IPS-15b (cell line): ENCODE measurements around the gene KCMF1.

Source experiments
- H3K27me3 ChIP-seq: one replicate; pipeline ENCODE4 v1.6.1; 2013; ENCODE audit warnings: low read length; ENCODE audit not compliant: control insufficient read depth, insufficient read depth
- H3K36me3 ChIP-seq: one replicate; pipeline ENCODE4 v1.6.1; 2013; ENCODE audit warnings: low read length; ENCODE audit not compliant: control insufficient read depth, insufficient read depth
- H3K4me1 ChIP-seq: one replicate; pipeline ENCODE4 v1.6.1; 2013; ENCODE audit warnings: mild to moderate bottlenecking, low read length; ENCODE audit not compliant: control insufficient read depth, insufficient read depth
- H3K4me3 ChIP-seq: one replicate; pipeline ENCODE4 v1.5.1; 2013; ENCODE audit warnings: low read depth, low read length
- H3K9ac ChIP-seq: one replicate; pipeline ENCODE4 v1.6.1; 2013; ENCODE audit warnings: low read depth, mild to moderate bottlenecking, low read length
- H3K9me3 ChIP-seq: one replicate; pipeline ENCODE4 v1.6.1; 2013; ENCODE audit warnings: mild to moderate bottlenecking, low read length; ENCODE audit not compliant: control insufficient read depth, insufficient read depth

The KCMF1 gene

DNA sequence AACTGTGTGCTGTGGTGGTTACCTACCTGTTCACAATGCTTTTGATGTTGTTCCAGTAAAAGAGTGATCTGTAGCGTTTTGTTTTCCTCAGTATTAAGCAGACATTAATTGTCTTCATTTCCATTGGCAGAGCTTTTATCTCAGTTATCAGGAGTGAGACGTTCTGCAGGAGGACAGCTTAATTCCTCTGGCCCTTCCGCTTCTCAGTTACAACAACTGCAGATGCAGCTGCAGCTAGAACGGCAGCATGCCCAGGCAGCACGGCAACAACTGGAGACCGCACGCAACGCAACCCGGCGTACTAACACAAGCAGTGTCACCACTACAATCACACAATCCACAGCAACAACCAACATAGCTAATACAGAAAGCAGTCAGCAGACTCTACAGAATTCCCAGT, 78.3 kb downstream of the KCMF1 start:
- H3K4me3 ChIP-seq: no peak overlapping the region
- H3K27me3 ChIP-seq: no peaks in the 10 kb centered on the region
- peaks cover 5% of the 10 kb centered on the region for H3K4me1 ChIP-seq
- H3K36me3 ChIP-seq: peaks cover 20% of the 10 kb centered on the region
- H3K9me3 ChIP-seq: no peaks in the 10 kb centered on the region
- H3K9ac ChIP-seq: no peak overlapping the region

DNA sequence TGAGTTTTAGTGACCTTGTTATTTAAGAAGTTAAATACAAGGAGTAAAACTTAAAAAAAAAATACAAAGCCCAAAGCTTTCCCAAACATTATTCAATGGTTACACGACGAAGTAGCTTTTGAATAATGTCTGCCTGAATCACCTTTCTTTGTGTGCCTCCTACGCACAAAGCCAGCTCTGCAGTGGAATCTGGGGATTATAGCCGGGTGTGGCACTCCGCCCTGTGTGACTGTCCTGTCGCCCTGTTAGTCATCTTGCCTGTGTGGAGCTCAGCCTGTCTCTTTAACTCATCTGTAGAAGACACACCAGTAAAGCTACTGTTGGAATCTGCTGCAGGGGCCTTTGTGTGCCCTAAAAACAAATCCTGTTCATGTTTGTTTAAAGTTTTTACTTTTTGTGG, 82.8 kb downstream of the KCMF1 start:
- H3K4me3 ChIP-seq: no peak overlapping the region
- peaks cover 4% of the 10 kb centered on the region for H3K36me3 ChIP-seq
- H3K27me3 ChIP-seq: no peaks in the 10 kb centered on the region
- H3K9ac ChIP-seq: no peak overlapping the region
- H3K4me1 ChIP-seq: peaks cover 18% of the 10 kb centered on the region
- H3K9me3 ChIP-seq: no peaks in the 10 kb centered on the region

DNA sequence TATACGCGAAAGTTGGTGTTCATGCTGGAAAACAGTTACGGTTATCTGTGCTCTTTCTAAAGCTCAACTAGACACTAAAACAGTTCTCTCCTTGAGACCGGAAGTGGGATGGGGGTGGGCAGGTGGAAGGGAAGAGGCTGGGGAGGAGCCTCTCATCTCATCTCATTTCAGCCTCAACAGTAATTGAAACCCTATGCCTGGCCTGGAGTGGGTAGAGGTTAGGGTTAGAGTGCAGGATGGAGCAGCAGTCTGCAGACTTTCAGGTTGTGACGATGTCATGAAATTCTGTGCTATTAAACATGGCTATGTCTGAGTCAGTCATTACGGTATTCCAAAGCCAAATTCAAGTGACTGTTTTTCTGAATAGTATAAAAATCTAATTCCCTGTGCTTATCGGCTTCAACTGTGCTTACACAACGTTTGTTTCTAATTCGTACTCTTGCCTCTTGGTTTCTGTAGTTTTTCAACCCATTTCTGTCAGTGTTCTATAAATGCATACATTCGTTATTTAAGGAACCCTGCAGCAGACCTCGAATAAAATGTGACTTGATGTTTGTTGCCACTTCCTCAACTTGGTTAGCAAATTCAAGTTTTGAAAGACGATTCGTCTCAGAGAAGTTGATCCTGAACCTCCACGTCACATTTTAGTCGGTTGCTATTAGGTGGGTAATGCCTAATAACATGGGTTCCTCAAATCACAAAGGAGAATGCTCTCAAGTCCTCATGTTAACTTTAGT, 86.4 kb downstream of the KCMF1 start:
- Histone ChIP-seq H3K4me1 (peaks cover 18% of the 10 kb centered on the region), H3K9ac (no peak overlapping the region), H3K36me3 (no peaks in the 10 kb centered on the region), H3K9me3 (no peaks in the 10 kb centered on the region), H3K4me3 (no peak overlapping the region), H3K27me3 (no peaks in the 10 kb centered on the region)

DNA sequence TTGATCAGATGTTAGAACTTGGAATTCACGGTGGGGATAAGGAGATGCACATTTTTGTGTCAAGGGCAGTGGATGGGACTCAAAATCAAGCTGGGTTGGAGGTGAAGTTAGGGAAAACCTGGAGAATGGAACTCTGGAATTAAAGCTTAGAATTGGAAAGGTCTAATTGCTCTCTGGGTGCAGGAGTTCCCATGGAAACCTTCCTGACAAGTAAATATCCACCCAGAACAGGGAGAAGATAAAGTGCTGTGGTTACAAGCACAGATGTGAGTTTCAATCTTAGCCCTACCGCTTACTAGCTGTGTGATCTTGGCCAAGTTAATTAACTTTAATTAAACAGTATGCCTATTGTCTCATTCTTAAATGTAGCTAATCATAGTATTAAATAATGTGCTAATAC, 90.9 kb downstream of the KCMF1 start:
- H3K27me3 ChIP-seq: peaks cover 13% of the 10 kb centered on the region
- peaks cover 9% of the 10 kb centered on the region for H3K4me1 ChIP-seq
- H3K4me3 ChIP-seq: no peak overlapping the region
- H3K9me3 ChIP-seq: no peaks in the 10 kb centered on the region
- H3K9ac ChIP-seq: no peak overlapping the region
- no peaks in the 10 kb centered on the region for H3K36me3 ChIP-seq

- peaks cover 16% of the 10 kb centered on the region for H3K27me3 ChIP-seq
- no peak overlapping the region for H3K9ac ChIP-seq
- H3K4me1 ChIP-seq: peaks cover 4% of the 10 kb centered on the region
- no peaks in the 10 kb centered on the region for H3K9me3 ChIP-seq
- H3K36me3 ChIP-seq: no peaks in the 10 kb centered on the region
- H3K4me3 ChIP-seq: no peak overlapping the region
These were observed 91.6 kb downstream of the KCMF1 start for GRCh38 chr2:85062565-85062964.

GRCh38 chr2:85063981-85064599, 93.1 kb downstream of the KCMF1 start:
- Histone ChIP-seq H3K27me3 (peaks cover 17% of the 10 kb centered on the region), H3K9ac (no peak overlapping the region), H3K4me1 (no peaks in the 10 kb centered on the region), H3K4me3 (no peak overlapping the region), H3K36me3 (no peaks in the 10 kb centered on the region), H3K9me3 (no peaks in the 10 kb centered on the region)

- H3K4me3 ChIP-seq: no peak overlapping the region
- peaks cover 17% of the 10 kb centered on the region for H3K27me3 ChIP-seq
- H3K9ac ChIP-seq: no peak overlapping the region
- H3K36me3 ChIP-seq: no peaks in the 10 kb centered on the region
- H3K4me1 ChIP-seq: no peaks in the 10 kb centered on the region
- no peaks in the 10 kb centered on the region for H3K9me3 ChIP-seq
These were observed 94.1 kb downstream of the KCMF1 start for GRCh38 chr2:85064927-85065577.

DNA sequence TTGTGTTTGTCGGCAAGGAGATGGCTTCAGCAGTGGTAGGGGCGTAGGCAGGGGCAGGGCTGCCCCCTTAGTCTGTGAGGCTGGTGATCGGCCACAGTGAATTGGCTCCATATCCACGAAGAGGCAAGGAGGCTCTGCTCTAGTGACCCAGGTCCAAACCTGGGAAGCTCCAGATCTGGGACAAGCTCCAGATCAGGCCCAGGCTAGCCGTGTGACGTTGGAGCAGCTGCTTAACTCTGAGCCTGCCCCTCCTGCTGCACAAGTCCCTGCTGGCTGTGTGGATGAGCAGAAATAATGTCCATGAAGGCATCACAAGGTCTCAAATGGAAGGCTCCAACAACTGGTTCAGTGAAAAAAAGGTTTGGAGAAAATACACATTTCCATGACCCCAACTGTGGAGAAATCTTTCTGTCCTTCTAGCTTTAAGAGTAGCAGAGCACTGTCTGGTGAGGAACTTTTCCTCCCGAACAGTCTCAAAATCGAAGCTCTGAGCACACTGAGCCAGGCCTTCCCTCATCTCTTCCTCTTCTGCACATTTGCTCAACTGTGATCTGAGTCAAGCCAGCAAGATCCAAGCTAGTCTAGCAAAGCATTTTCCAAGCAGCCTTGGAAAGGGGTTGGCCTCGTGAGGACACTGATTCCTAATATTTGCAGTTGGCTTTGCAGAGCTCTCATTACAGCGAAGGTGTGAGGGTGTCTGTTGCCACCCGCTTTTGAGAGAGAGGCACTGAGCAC, 95.2 kb downstream of the KCMF1 start:
- no peak overlapping the region for H3K9ac ChIP-seq
- peaks cover 17% of the 10 kb centered on the region for H3K27me3 ChIP-seq
- H3K9me3 ChIP-seq: no peaks in the 10 kb centered on the region
- no peaks in the 10 kb centered on the region for H3K4me1 ChIP-seq
- no peaks in the 10 kb centered on the region for H3K36me3 ChIP-seq
- H3K4me3 ChIP-seq: no peak overlapping the region

- Histone ChIP-seq H3K9ac (no peak overlapping the region), H3K4me1 (no peaks in the 10 kb centered on the region), H3K36me3 (no peaks in the 10 kb centered on the region), H3K27me3 (peaks cover 17% of the 10 kb centered on the region), H3K9me3 (no peaks in the 10 kb centered on the region), H3K4me3 (no peak overlapping the region)
These were observed 96.0 kb downstream of the KCMF1 start for GRCh38 chr2:85066874-85067351.

DNA sequence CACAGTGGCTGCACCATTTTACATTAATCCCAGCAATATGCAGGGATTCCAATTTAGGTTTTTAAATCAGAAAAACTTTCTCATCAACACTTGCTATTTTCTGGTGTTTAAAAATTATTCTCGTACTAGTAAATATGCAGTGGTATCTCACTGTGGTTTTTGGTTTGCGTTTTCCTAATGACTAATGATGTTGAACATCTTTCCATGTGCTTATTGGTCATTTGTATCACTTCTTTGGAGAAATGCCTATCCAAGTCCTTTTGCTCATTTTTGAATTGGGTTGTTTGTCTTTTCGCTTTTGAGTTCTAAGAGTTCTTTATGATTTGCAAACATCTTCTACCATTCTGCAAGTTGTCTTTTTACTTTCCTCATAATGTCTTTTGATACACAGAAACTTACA, 100.1 kb downstream of the KCMF1 start:
- no peak overlapping the region for H3K9ac ChIP-seq
- H3K4me1 ChIP-seq: no peaks in the 10 kb centered on the region
- H3K4me3 ChIP-seq: no peak overlapping the region
- H3K27me3 ChIP-seq: peaks cover 9% of the 10 kb centered on the region
- no peaks in the 10 kb centered on the region for H3K36me3 ChIP-seq
- H3K9me3 ChIP-seq: no peaks in the 10 kb centered on the region

- Histone ChIP-seq H3K36me3 (no peaks in the 10 kb centered on the region), H3K4me3 (no peak overlapping the region), H3K4me1 (no peaks in the 10 kb centered on the region), H3K9me3 (no peaks in the 10 kb centered on the region), H3K9ac (no peak overlapping the region), H3K27me3 (no peaks in the 10 kb centered on the region)
These were observed 102.1 kb downstream of the KCMF1 start for GRCh38 chr2:85073033-85073432.
